Measurements from ENCODE around the gene IL4. TPM values are rescaled to one million over a fixed set of nuclear protein-coding genes. Genes with fewer than 3 reads are reported as not detected.
A peak's percentile ranks its signal among the peaks of the same experiment; 100 is the strongest.
"Not testable (repeated sequence)": the region's sequence is repeated elsewhere in the genome, so short reads cannot be mapped to it uniquely, and the experiment has no call there.

IL4 gene
- total RNA-seq, result 10 to 100 TPM; 17.9 to 45.9 (median 18.5) TPM

- H3K27me3 Mint-ChIP-seq (ENCODE audit: low read depth), result peaks cover 2% of the 10 kb centered on the region
- peaks cover 11% of the 10 kb centered on the region for H3K4me1 Mint-ChIP-seq (ENCODE audit: low read depth)
- no peaks in the 10 kb centered on the region for H3K36me3 Mint-ChIP-seq (ENCODE audit: insufficient read depth)
- H3K4me3 Mint-ChIP-seq, result peak within 1 kb of the TSS; percentile 63
- DNase-seq, result no peak
- no peaks in the 10 kb centered on the region for H3K9me3 Mint-ChIP-seq
- ATAC-seq, result peak in 1 of 2 donors; percentile 38
Measured at GRCh38 chr5:132673939-132674630, at the start of gene IL4. Gene IL4 (plus strand): TSS chr5:132673989. CDS start chr5:132674051, 62 bp downstream.

DNA sequence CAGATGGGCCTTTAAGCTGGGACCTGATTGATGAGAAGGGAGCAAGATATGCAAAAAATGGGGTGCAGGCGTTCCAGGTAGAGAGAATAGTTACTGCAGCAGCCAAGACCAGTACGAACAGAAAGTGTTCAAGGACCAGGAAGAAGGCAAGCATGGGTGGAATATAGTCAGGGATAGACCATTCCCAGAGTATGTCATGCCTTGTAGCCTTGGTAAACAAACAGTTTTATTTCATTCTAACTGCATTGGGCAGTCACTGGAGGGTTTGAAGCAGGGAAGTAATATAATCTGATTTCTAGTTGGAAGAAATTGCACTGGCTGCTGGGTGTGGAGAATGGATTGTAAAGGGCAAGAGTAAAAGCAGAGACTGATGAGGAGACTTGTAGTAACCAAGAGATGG is 46.3 kb upstream of the IL4 start:
- no peaks in the 10 kb centered on the region for H3K9me3 Mint-ChIP-seq
- H3K27me3 Mint-ChIP-seq (ENCODE audit: low read depth), result no peaks in the 10 kb centered on the region
- H3K4me3 Mint-ChIP-seq, result no peak overlapping the region
- peaks cover 46% of the 10 kb centered on the region for H3K36me3 Mint-ChIP-seq (ENCODE audit: insufficient read depth)
- DNase-seq (no peak), ATAC-seq (no peak)
- peaks cover 19% of the 10 kb centered on the region for H3K4me1 Mint-ChIP-seq (ENCODE audit: low read depth)

- no peaks in the 10 kb centered on the region for H3K27me3 Mint-ChIP-seq (ENCODE audit: low read depth)
- H3K9me3 Mint-ChIP-seq, result no peaks in the 10 kb centered on the region
- peaks cover 15% of the 10 kb centered on the region for H3K4me1 Mint-ChIP-seq (ENCODE audit: low read depth)
- DNase-seq (no peak), ATAC-seq (no peak)
- H3K36me3 Mint-ChIP-seq (ENCODE audit: insufficient read depth), result peaks cover 33% of the 10 kb centered on the region
- H3K4me3 Mint-ChIP-seq, result no peak overlapping the region
Measured at GRCh38 chr5:132628814-132629213, 45.0 kb upstream of the IL4 start.

DNA sequence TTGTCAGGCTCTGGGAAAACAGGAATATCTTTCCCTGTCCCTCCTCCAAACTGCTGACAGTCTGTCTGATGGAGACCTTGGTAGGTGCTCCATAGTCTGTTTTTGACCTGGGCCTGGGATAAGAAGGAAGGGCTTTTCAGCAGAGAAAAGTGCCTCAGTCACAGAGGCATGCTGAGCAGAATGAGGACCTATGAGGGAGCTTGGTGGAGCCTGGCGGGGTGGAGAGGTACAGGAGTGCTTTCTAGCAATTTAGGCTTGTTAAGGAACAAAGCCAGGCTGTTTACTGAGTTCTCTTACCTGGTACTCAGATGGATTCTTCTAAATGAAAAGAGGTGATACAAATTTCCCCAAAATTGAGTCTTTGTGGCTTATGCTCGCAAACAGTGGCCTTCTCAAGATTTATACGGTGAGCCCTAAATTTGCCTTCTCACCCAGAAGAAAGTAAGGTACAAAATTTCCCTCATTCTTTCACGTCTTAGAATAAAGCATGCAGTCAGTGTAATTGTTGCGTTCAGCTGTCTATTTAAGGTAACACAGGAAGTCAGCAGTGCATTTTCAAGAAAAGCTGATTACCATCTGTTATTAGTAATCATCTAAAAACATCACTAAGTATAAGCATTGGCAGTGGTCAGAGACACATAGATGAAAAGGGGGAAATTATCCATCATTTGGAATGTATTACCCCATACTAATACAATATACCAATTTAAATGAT is 44.4 kb upstream of the IL4 start:
- H3K4me3 Mint-ChIP-seq, result no peak overlapping the region
- ATAC-seq, result no peak

DNA sequence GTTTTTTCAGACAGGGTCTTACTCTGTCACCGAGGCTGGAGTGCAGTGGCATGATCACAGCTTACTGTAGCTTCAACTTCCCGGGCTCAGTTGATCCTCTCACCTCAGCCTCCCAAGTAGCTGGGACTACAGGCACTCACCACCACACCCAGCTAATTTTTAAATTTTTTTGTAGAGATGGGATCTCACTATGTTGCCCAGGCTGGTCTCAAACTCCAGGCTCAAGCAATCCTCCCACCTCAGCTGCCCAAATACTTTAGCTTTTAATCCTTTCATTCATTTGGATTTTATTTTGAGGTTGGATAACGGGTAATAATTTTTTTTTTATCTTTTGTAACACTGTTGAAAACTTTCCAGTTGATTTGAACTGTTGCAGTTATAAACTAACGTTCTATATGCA is 40.2 kb upstream of the IL4 start:
- H3K27me3 Mint-ChIP-seq (ENCODE audit: low read depth); ATAC-seq; H3K4me3 Mint-ChIP-seq; DNase-seq; H3K9me3 Mint-ChIP-seq: not testable (repeated sequence)
- Mint-ChIP-seq H3K4me1 (ENCODE audit: low read depth) (peaks cover 26% of the 10 kb centered on the region), H3K36me3 (ENCODE audit: insufficient read depth) (peaks cover 33% of the 10 kb centered on the region)

More for the DNA sequence above, 44.4 kb upstream of the IL4 start:
- Mint-ChIP-seq H3K36me3 (ENCODE audit: insufficient read depth) (peaks cover 31% of the 10 kb centered on the region), H3K4me1 (ENCODE audit: low read depth) (peaks cover 15% of the 10 kb centered on the region), H3K27me3 (ENCODE audit: low read depth) (no peaks in the 10 kb centered on the region), H3K9me3 (no peaks in the 10 kb centered on the region)
- DNase-seq, result no peak

GRCh38 chr5:132635873-132636272 is 37.9 kb upstream of the IL4 start:
- H3K4me1 Mint-ChIP-seq (ENCODE audit: low read depth), result peaks cover 26% of the 10 kb centered on the region
- no peaks in the 10 kb centered on the region for H3K27me3 Mint-ChIP-seq (ENCODE audit: low read depth)
- H3K4me3 Mint-ChIP-seq, result no peak overlapping the region
- H3K9me3 Mint-ChIP-seq, result no peaks in the 10 kb centered on the region
- peaks cover 43% of the 10 kb centered on the region for H3K36me3 Mint-ChIP-seq (ENCODE audit: insufficient read depth)
- no peak for DNase-seq
- ATAC-seq, result peak; percentile 89 to 91

- no peak overlapping the region for H3K4me3 Mint-ChIP-seq
- H3K4me1 Mint-ChIP-seq (ENCODE audit: low read depth), result peaks cover 36% of the 10 kb centered on the region
- peaks cover 46% of the 10 kb centered on the region for H3K36me3 Mint-ChIP-seq (ENCODE audit: insufficient read depth)
- H3K27me3 Mint-ChIP-seq (ENCODE audit: low read depth), result no peaks in the 10 kb centered on the region
- H3K9me3 Mint-ChIP-seq, result no peaks in the 10 kb centered on the region
- ATAC-seq (no peak), DNase-seq (no peak)
Measured at GRCh38 chr5:132637241-132637640, 36.5 kb upstream of the IL4 start.

DNA sequence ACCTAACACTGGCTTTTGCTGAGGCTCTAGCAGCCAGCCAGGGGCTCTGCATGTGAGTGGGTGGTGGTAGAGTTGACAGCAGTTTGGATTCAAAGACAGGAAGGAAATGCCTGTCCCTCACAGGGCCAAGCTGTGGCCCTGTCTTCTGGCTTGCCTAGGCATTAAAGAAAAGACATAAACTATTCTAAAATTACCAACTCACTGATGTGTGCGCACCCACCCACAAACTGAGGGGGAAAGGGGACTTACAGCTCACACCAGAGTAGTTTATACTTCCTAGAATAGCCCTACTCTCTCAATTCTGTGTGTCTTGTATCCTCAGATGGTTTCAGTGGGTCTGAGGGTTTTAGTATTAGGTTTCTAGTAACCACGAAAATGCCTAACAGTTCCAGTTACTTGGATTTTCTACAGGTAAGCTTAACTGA is 34.1 kb upstream of the IL4 start:
- peaks cover 36% of the 10 kb centered on the region for H3K4me1 Mint-ChIP-seq (ENCODE audit: low read depth)
- no peak for ATAC-seq
- no peaks in the 10 kb centered on the region for H3K27me3 Mint-ChIP-seq (ENCODE audit: low read depth)
- H3K4me3 Mint-ChIP-seq, result no peak overlapping the region
- no peaks in the 10 kb centered on the region for H3K9me3 Mint-ChIP-seq
- no peak for DNase-seq
- H3K36me3 Mint-ChIP-seq (ENCODE audit: insufficient read depth), result peaks cover 51% of the 10 kb centered on the region

GRCh38 chr5:132640613-132641012 is 33.2 kb upstream of the IL4 start:
- peaks cover 31% of the 10 kb centered on the region for H3K4me1 Mint-ChIP-seq (ENCODE audit: low read depth)
- no peak overlapping the region for H3K4me3 Mint-ChIP-seq
- no peak for DNase-seq
- H3K36me3 Mint-ChIP-seq (ENCODE audit: insufficient read depth), result peaks cover 54% of the 10 kb centered on the region
- H3K27me3 Mint-ChIP-seq (ENCODE audit: low read depth), result no peaks in the 10 kb centered on the region
- ATAC-seq, result no peak
- no peaks in the 10 kb centered on the region for H3K9me3 Mint-ChIP-seq

DNA sequence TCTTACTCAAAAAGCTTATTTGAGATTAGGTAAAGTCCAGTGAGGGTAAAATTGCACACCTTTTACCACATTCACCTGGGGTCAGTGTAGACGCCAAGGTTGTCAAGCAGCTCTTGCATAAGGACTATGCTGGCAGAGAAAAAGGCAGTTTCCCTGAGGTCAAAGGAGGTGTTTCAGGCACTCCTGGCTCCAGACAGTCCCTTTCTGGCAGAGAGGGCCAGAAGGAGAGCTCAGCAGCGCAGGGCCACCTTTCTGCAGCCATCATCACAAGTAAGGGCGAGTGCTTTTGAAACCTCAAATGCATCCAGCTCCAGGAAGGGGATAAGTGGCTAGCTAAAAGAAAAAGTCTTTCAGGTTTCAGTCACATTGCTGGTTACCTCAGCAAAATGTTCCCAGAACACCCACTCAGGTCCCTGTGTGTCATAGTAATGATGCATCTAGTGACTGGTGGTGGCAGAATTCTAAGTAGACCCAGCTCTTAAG is 32.5 kb upstream of the IL4 start:
- Mint-ChIP-seq H3K27me3 (ENCODE audit: low read depth) (no peaks in the 10 kb centered on the region), H3K4me1 (ENCODE audit: low read depth) (peaks cover 24% of the 10 kb centered on the region), H3K4me3 (no peak overlapping the region), H3K9me3 (no peaks in the 10 kb centered on the region), H3K36me3 (ENCODE audit: insufficient read depth) (peaks cover 53% of the 10 kb centered on the region)
- DNase-seq (no peak), ATAC-seq (peak; percentile 87 to 89)

- Mint-ChIP-seq H3K9me3 (no peaks in the 10 kb centered on the region), H3K27me3 (ENCODE audit: low read depth) (no peaks in the 10 kb centered on the region), H3K4me1 (ENCODE audit: low read depth) (peaks cover 23% of the 10 kb centered on the region), H3K36me3 (ENCODE audit: insufficient read depth) (peaks cover 53% of the 10 kb centered on the region), H3K4me3 (no peak overlapping the region)
- ATAC-seq, result peak in 1 of 2 donors; percentile 15
- DNase-seq, result no peak
Measured at GRCh38 chr5:132641841-132642240, 31.9 kb upstream of the IL4 start.

DNA sequence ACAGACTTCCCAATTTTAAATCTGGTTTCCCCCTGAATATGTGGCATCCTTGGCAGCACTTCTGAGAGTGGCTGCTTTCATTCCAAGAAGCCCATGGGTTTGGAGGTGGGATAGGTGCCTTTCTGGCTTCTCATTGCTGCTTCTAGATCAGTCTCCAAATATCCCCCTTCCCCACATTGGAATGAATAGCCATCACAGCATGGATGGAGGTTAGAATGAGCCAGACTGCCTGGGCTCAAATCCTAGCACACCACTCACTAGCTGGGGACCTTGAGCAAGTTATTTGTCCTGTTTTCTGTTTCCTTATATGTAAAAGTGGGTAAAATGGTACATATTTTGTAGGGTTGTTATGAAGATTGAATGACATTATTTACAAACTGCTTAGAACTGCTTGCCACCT is 29.6 kb upstream of the IL4 start:
- no peak for DNase-seq
- Mint-ChIP-seq H3K4me1 (ENCODE audit: low read depth) (peaks cover 19% of the 10 kb centered on the region), H3K4me3 (no peak overlapping the region), H3K27me3 (ENCODE audit: low read depth) (no peaks in the 10 kb centered on the region), H3K9me3 (peaks cover 15% of the 10 kb centered on the region), H3K36me3 (ENCODE audit: insufficient read depth) (peaks cover 36% of the 10 kb centered on the region)
- ATAC-seq, result no peak

- DNase-seq (no peak), ATAC-seq (no peak)
- Mint-ChIP-seq H3K36me3 (ENCODE audit: insufficient read depth) (peaks cover 21% of the 10 kb centered on the region), H3K4me3 (no peak overlapping the region), H3K9me3 (peaks cover 15% of the 10 kb centered on the region), H3K27me3 (ENCODE audit: low read depth) (no peaks in the 10 kb centered on the region), H3K4me1 (ENCODE audit: low read depth) (peaks cover 5% of the 10 kb centered on the region)
Measured at GRCh38 chr5:132646583-132647266, 27.1 kb upstream of the IL4 start.

- Mint-ChIP-seq H3K4me3 (no peak overlapping the region), H3K27me3 (ENCODE audit: low read depth) (no peaks in the 10 kb centered on the region), H3K36me3 (ENCODE audit: insufficient read depth) (peaks cover 15% of the 10 kb centered on the region), H3K4me1 (ENCODE audit: low read depth) (no peaks in the 10 kb centered on the region), H3K9me3 (peaks cover 19% of the 10 kb centered on the region)
- ATAC-seq (no peak), DNase-seq (no peak)
Measured at GRCh38 chr5:132647473-132647872, 26.3 kb upstream of the IL4 start.

Measured in activated T-cell treated with anti-CD3 and anti-CD28 coated beads, Interleukin-2, amount 50 U/mL, for 4 hours (primary cell).